Upper lobe of left lung (tissue), 6 donors: ENCODE results near the gene DGKI. TPM values are rescaled to one million over a fixed set of nuclear protein-coding genes. Genes with fewer than 3 reads are reported as not detected.
A peak's percentile ranks its signal among the peaks of the same experiment; 100 is the strongest.

Experiments
- ATAC-seq, 2 donors: fragments of 200-7000 bp; cut with Tn5 transposase; one replicate each; pipeline ENCODE4 v1.9.1; 2022; ENCODE audit warnings: mild to moderate bottlenecking in 2 of 2, moderate library complexity in 2 of 2; ENCODE audit not compliant: low FRiP score in 2 of 2
- DNase-seq, 2 donors: peaks; one replicate each; pipeline ENCODE4 v3.0.0-alpha.2; 2019 to 2020
- H3K27ac ChIP-seq, 4 donors: fragments of 200-600 bp; sonication (generic); one replicate each; pipeline ENCODE4 v1.5.1; 2016 to 2019
- H3K27me3 ChIP-seq, 4 donors: fragments of 200-600 bp; sonication (generic); one replicate each; pipeline ENCODE4 v1.5.1; 2017 to 2019
- H3K36me3 ChIP-seq, 4 donors: fragments of 200-600 bp; sonication (generic); one replicate each; pipeline ENCODE4 v1.5.1; 2016 to 2019
- H3K4me1 ChIP-seq, 4 donors: fragments of 200-600 bp; sonication (generic); one replicate each; pipeline ENCODE4 v1.5.1; 2018 to 2019
- H3K4me3 ChIP-seq, 4 donors: fragments of 200-600 bp; sonication (generic); one replicate each; pipeline ENCODE4 v1.5.1; 2017 to 2019; ENCODE audit warnings: mild to moderate bottlenecking in 2 of 4, moderate library complexity in 1 of 4
- H3K9me3 ChIP-seq, 4 donors: fragments of 200-600 bp; sonication (generic); one replicate each; pipeline ENCODE4 v1.5.1; 2018 to 2019
- CTCF ChIP-seq, 6 experiments: fragments of 450-650 bp in 4 of 6; fragments of 200-600 bp in 2 of 6; sonication (generic) in 2 of 6; IDR thresholded peaks; one replicate each; pipeline ENCODE4 v1.5.1; 2016 to 2019; ENCODE audit warnings: antibody characterized with exemption in 6 of 6
- EP300 ChIP-seq, 4 donors: sonication (generic); formaldehyde crosslinking; IDR thresholded peaks; one replicate each; pipeline ENCODE4 v1.5.1; 2017; ENCODE audit warnings: antibody characterized with exemption in 4 of 4, control low read depth in 2 of 4
- POLR2A ChIP-seq, 4 donors: fragments of 450-650 bp; IDR thresholded peaks; one replicate each; pipeline ENCODE4 v1.5.1; 2016 to 2017; ENCODE audit warnings: antibody characterized with exemption in 4 of 4, mild to moderate bottlenecking in 2 of 4
- POLR2AphosphoS5 ChIP-seq, 2 donors: sonication (generic); formaldehyde crosslinking; IDR thresholded peaks; one replicate each; pipeline ENCODE4 v1.5.1; 2017; ENCODE audit warnings: antibody characterized with exemption in 2 of 2
- WGBS, 2 donors: methylation state at CpG; one replicate each; pipeline ENCODE4 v1.1.5; 2017 to 2018; 5-methylcytosine and 5-hydroxymethylcytosine counted together
- total RNA-seq, 6 donors: library from RNA; depleted of rRNA in 4 of 6; stranded (reverse); fragments of >200 nt in 4 of 6; gene quantifications; one replicate each; pipeline versions ENCODE4 v1.1.0 to v1.2.1, GENCODE V29; 2016 to 2021
- donor health status: DM: no; HTN: no; CAD: no; lungs with moderate emphysema.
- donor health status: DM: no; HTN: yes; CAD: no; lungs with severe emphysema.

DGKI gene
- total RNA-seq, 6 donors from 2014 or later = under 0.01 to 4.5 (median 0.34) TPM; not detected in 1

- DNase-seq = no peak
- Histone ChIP-seq H3K36me3 (peaks cover 44 to 93% (median 61%) of the 10 kb centered on the region in 4 donors), H3K27me3 (no peaks in the 10 kb centered on the region), H3K9me3 (peaks cover 0 to 5% (median 0%) of the 10 kb centered on the region in 4 donors), H3K4me3 (no peak overlapping the region), H3K4me1 (peaks cover 0 to 6% (median 2%) of the 10 kb centered on the region in 4 donors), H3K27ac (no peak overlapping the region)
- TF ChIP-seq CTCF (IDR thresholded peaks at IDR 0.05) (no peak), POLR2A (IDR thresholded peaks at IDR 0.05) (no peak), POLR2AphosphoS5 (IDR thresholded peaks at IDR 0.05) (no peak), EP300 (IDR thresholded peaks at IDR 0.05) (no peak)
- peak in 1 of 2 donors; percentile 24 for ATAC-seq
- 80 to 87% methylated on average over 5 of the region's 5 CpGs for WGBS, 2 donors
Observed at GRCh38 chr7:137880432-137880831, 33.7 kb upstream of the DGKI start.

- H3K36me3 ChIP-seq = peaks cover 35 to 90% (median 54%) of the 10 kb centered on the region in 4 donors
- TF ChIP-seq POLR2A (IDR thresholded peaks at IDR 0.05) = no peak
- no peak for TF ChIP-seq EP300 (IDR thresholded peaks at IDR 0.05)
- no peak for TF ChIP-seq POLR2AphosphoS5 (IDR thresholded peaks at IDR 0.05)
- DNase-seq = peak in 1 of 2 donors; percentile 50
- peaks cover 0 to 6% (median 2%) of the 10 kb centered on the region in 4 donors for H3K4me1 ChIP-seq
- ATAC-seq = peak in 1 of 2 donors; percentile 60
- WGBS, 2 donors = 82 to 84% methylated on average over 18 to 20 of the region's 20 CpGs
- no peaks in the 10 kb centered on the region for H3K27me3 ChIP-seq
- H3K27ac ChIP-seq = no peak overlapping the region
- peaks cover 0 to 5% (median 0%) of the 10 kb centered on the region in 4 donors for H3K9me3 ChIP-seq
- H3K4me3 ChIP-seq = no peak overlapping the region
Observed at GRCh38 chr7:137879357-137880158, 32.8 kb upstream of the DGKI start.

GRCh38 chr7:137878333-137878961, 31.7 kb upstream of the DGKI start:
- Histone ChIP-seq H3K36me3 (peaks cover 32 to 88% (median 49%) of the 10 kb centered on the region in 4 donors), H3K27ac (peak overlapping the region in 2 of 4 donors; percentile 43 to 64), H3K4me3 (no peak overlapping the region), H3K9me3 (peaks cover 0 to 5% (median 0%) of the 10 kb centered on the region in 4 donors), H3K4me1 (peaks cover 0 to 6% (median 2%) of the 10 kb centered on the region in 4 donors), H3K27me3 (no peaks in the 10 kb centered on the region)
- ATAC-seq = peak; percentile 58 to 87
- DNase-seq = peak in 1 of 2 donors; percentile 28
- 78 to 92% methylated on average over 8 of the region's 8 CpGs for WGBS, 2 donors
- TF ChIP-seq POLR2A (IDR thresholded peaks at IDR 0.05) (no peak), POLR2AphosphoS5 (IDR thresholded peaks at IDR 0.05) (no peak), EP300 (IDR thresholded peaks at IDR 0.05) (no peak), CTCF (IDR thresholded peaks at IDR 0.05) (no peak)

GRCh38 chr7:137877027-137877675, 30.4 kb upstream of the DGKI start:
- WGBS, 2 donors = 53 to 65% methylated on average over 5 of the region's 5 CpGs
- H3K4me3 ChIP-seq = no peak overlapping the region
- DNase-seq = no peak
- H3K27ac ChIP-seq = no peak overlapping the region
- no peak for TF ChIP-seq EP300 (IDR thresholded peaks at IDR 0.05)
- no peak for TF ChIP-seq POLR2A (IDR thresholded peaks at IDR 0.05)
- TF ChIP-seq POLR2AphosphoS5 (IDR thresholded peaks at IDR 0.05) = no peak
- no peak for TF ChIP-seq CTCF (IDR thresholded peaks at IDR 0.05)
- H3K4me1 ChIP-seq = peaks cover 0 to 6% (median 2%) of the 10 kb centered on the region in 4 donors
- peaks cover 0 to 5% (median 0%) of the 10 kb centered on the region in 4 donors for H3K9me3 ChIP-seq
- no peaks in the 10 kb centered on the region for H3K27me3 ChIP-seq
- ATAC-seq = no peak
- H3K36me3 ChIP-seq = peaks cover 26 to 82% (median 39%) of the 10 kb centered on the region in 4 donors

GRCh38 chr7:137875746-137876145, 29.0 kb upstream of the DGKI start:
- TF ChIP-seq CTCF (IDR thresholded peaks at IDR 0.05) = no peak
- TF ChIP-seq EP300 (IDR thresholded peaks at IDR 0.05) = no peak
- TF ChIP-seq POLR2A (IDR thresholded peaks at IDR 0.05) = no peak
- TF ChIP-seq POLR2AphosphoS5 (IDR thresholded peaks at IDR 0.05) = no peak
- Histone ChIP-seq H3K4me3 (no peak overlapping the region), H3K27ac (no peak overlapping the region), H3K4me1 (peaks cover 0 to 6% (median 2%) of the 10 kb centered on the region in 4 donors), H3K27me3 (no peaks in the 10 kb centered on the region), H3K36me3 (peaks cover 15 to 68% (median 26%) of the 10 kb centered on the region in 4 donors), H3K9me3 (no peaks in the 10 kb centered on the region)
- DNase-seq (no peak), ATAC-seq (no peak)
- 94 to 100% methylated on average over 4 of the region's 4 CpGs for WGBS, 2 donors
